Activated naive CD8-positive, alpha-beta T cell treated with anti-CD3 and anti-CD28 coated beads, Interleukin-2, amount 50 U/mL, for 24 hours (primary cell): Measurements from ENCODE around the gene CACNA1D.

ENCODE experiments used
- ATAC-seq: fragments of 150-1000 bp; cut with Tn5 transposase; one replicate; pipeline ENCODE4 v1.10.0; 2021
- DNase-seq: peaks from one replicate; pipeline ENCODE4 v3.0.0; 2021
- H3K27ac Mint-ChIP-seq: one replicate; pipeline ENCODE4 v1.8.0; 2021; ENCODE audit warnings: mild to moderate bottlenecking, mixed read lengths
- H3K27me3 Mint-ChIP-seq: one replicate; pipeline ENCODE4 v1.8.0; 2021; ENCODE audit warnings: mixed read lengths
- H3K36me3 Mint-ChIP-seq: one replicate; pipeline ENCODE4 v1.8.0; 2021; ENCODE audit warnings: low read depth, mixed read lengths
- H3K4me1 Mint-ChIP-seq: one replicate; pipeline ENCODE4 v1.8.0; 2021; ENCODE audit warnings: mixed read lengths
- H3K4me3 Mint-ChIP-seq: one replicate; pipeline ENCODE4 v1.8.0; 2021; ENCODE audit warnings: mild to moderate bottlenecking, moderate library complexity, mixed read lengths
- H3K9me3 Mint-ChIP-seq: one replicate; pipeline ENCODE4 v1.8.0; 2021; ENCODE audit warnings: mixed read lengths

Gene CACNA1D

DNA sequence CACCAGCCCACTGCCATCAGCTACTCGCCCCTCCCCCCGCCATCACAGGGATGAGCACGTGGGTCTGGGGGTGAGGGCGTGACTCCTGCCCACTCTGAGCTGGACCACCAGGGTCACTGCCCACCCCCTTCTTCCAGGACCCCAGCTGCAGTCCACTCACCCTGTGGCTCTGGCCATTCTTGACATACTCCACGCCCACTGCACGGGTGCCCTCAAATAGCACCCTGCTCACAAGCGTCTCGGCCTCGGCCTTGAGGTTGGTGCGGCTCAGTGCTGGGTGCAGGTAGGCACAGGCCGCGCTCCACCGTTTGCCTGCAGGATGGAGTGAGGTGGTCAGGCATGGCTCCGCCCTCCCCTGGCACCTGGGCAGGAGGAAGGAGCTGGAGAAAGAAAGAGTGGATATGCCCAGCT is 327.9 kb downstream of the CACNA1D start:
- no peaks in the 10 kb centered on the region for H3K4me1 Mint-ChIP-seq

DNA sequence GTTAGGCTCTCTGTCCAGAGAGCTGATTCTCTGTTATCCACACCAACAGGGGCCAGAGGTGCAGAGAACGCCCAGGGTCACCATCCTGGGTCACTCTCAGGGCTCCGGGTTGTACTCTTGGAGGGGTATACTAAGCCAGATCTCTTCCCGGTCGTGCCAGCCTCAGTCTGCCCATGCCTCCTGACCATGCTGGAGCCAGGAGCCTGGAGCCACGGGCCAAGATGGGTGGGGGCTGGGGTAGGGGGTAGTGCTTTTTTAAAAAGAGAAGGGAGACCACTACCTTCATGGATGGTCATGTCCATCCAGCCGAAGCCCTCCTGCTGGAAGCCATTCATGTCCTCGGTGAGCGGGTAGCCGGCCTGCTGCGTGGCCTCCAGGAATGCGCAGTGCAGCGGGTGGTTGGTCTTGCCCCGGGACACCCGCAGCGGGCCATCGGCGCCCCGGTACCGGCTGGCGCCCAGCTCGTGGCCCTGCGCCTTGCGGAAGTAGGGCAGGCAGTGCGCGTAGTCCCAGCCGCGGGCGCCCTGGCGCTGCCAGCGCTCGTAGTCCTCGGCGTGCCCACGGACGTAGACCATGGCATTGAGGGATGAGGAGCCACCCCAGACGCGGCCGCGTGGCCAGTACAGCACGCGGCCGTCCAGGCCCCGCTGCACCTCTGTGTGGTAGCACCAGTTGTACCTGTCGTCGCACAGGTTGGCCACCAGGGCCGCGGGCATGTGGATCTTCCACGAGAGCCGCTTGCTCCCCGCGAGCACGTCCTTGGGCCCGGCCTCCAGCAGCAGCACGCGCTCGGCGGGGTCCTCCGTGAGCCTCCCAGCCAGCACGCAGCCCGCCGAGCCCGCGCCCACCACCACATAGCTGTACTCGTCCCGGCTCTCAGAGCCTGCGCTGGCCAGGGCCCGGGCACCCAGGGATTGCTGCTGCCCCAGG is 328.9 kb downstream of the CACNA1D start:
- ATAC-seq (no peak), DNase-seq (no peak)
- H3K27me3 Mint-ChIP-seq, result peaks cover 2% of the 10 kb centered on the region
- H3K4me3 Mint-ChIP-seq, result no peak overlapping the region
- H3K4me1 Mint-ChIP-seq, result no peaks in the 10 kb centered on the region
- H3K9me3 Mint-ChIP-seq, result no peaks in the 10 kb centered on the region
- H3K27ac Mint-ChIP-seq, result no peak overlapping the region
- H3K36me3 Mint-ChIP-seq, result no peaks in the 10 kb centered on the region

More for the DNA sequence above, 327.9 kb downstream of the CACNA1D start:
- Mint-ChIP-seq H3K4me3 (no peak overlapping the region), H3K27ac (no peak overlapping the region), H3K9me3 (no peaks in the 10 kb centered on the region), H3K36me3 (no peaks in the 10 kb centered on the region), H3K27me3 (peaks cover 2% of the 10 kb centered on the region)
- ATAC-seq, result no peak
- DNase-seq, result no peak

DNA sequence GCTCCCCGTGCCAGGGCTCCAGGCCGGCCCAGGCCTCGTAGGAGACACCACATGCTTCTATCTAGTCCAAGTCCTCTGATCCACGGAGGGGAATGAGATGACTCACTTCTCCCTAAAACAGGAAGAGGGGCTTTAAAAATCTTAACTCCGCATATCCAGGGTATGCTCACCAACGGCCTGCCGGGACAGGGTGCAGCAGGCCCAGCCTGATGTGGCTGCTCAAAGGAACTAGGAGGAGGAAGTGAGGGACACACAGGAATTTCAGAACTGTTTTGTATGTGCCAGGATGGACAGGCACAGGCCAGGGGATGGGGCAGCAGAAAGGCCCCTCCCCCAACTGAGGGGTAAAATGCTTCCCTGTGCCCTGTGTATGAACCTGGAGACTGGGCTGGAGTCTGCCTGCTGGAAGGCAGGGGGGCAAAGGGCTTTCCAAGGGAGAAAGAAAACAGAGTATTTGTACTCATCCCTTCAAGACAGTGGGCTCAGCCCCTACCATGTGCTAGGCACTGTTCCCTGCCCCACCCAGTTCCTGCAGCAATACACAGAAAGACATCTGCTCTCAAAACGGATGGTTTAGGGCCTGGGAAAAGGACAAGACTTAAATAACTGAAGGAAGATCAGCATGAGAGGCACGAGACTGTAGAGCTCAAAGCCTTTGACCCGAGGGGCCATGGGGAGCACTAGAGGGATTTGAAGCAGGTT is 329.7 kb downstream of the CACNA1D start:
- Mint-ChIP-seq H3K36me3 (no peaks in the 10 kb centered on the region), H3K4me1 (no peaks in the 10 kb centered on the region), H3K9me3 (no peaks in the 10 kb centered on the region), H3K27me3 (peaks cover 2% of the 10 kb centered on the region), H3K27ac (no peak overlapping the region), H3K4me3 (no peak overlapping the region)
- DNase-seq (no peak), ATAC-seq (no peak)

DNA sequence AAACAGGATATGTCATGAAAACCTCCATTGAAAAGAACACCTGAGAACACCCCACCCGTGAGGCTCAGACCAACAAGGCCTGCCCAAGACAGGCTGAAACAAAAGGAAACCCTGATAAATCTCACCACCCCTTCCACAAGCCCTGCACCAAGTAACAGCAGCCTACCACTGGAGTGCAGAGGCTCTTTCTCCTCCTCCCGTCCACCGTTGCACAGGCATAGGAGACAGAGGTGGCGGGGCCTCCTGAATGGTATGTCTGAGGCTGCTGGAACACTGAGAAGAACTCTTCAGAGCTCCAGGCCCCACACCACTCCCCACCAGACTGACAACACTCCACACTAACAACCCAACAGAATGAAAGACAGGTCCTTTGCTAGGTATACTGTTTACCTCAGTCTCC is 330.4 kb downstream of the CACNA1D start:
- H3K36me3 Mint-ChIP-seq, result no peaks in the 10 kb centered on the region
- no peak for DNase-seq
- no peaks in the 10 kb centered on the region for H3K9me3 Mint-ChIP-seq
- H3K27me3 Mint-ChIP-seq, result peaks cover 2% of the 10 kb centered on the region
- H3K4me3 Mint-ChIP-seq, result no peak overlapping the region
- H3K27ac Mint-ChIP-seq, result no peak overlapping the region
- no peak for ATAC-seq
- no peaks in the 10 kb centered on the region for H3K4me1 Mint-ChIP-seq

DNA sequence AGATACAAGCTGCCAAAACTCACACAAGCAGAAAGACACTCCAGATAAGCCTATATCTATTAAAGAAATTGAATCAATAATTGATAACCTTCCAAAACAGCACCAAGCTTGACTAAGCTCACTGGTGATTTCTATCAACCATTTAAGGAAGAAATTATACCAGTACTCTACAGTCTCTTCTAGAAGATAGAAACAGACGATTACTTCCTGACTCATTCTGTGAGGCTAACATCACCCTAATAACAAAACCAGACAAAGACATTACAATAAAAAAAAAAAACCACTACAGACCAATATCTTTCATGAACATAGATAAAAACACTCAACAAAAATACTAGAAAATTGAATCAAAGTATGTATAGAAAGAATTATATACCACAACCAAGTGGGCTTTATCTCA is 331.6 kb downstream of the CACNA1D start:
- no peak overlapping the region for H3K27ac Mint-ChIP-seq
- no peaks in the 10 kb centered on the region for H3K36me3 Mint-ChIP-seq
- no peaks in the 10 kb centered on the region for H3K4me1 Mint-ChIP-seq
- no peaks in the 10 kb centered on the region for H3K9me3 Mint-ChIP-seq
- H3K4me3 Mint-ChIP-seq, result no peak overlapping the region
- no peak for ATAC-seq
- no peak for DNase-seq
- peaks cover 2% of the 10 kb centered on the region for H3K27me3 Mint-ChIP-seq

DNA sequence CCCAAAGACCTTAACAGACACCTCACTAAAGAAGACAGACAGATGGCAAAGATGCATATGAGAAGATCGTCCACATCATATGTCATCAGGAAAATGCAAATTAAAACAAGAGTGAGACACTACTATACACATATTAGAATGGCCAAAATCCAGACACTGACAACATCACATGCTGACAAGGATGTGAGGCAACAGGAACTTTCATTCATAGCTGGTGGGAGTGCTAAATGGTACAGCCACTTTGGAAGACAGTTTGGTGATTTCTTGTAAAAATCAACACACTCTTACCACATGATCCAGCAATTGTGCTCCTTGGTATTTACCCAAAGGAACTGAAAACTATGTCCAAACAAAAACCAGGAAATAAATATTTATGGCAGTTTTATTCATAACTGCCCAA is 334.2 kb downstream of the CACNA1D start:
- Mint-ChIP-seq H3K27me3 (peaks cover 2% of the 10 kb centered on the region), H3K36me3 (no peaks in the 10 kb centered on the region), H3K9me3 (no peaks in the 10 kb centered on the region), H3K27ac (no peak overlapping the region), H3K4me3 (no peak overlapping the region), H3K4me1 (no peaks in the 10 kb centered on the region)
- no peak for ATAC-seq
- DNase-seq, result no peak

DNA sequence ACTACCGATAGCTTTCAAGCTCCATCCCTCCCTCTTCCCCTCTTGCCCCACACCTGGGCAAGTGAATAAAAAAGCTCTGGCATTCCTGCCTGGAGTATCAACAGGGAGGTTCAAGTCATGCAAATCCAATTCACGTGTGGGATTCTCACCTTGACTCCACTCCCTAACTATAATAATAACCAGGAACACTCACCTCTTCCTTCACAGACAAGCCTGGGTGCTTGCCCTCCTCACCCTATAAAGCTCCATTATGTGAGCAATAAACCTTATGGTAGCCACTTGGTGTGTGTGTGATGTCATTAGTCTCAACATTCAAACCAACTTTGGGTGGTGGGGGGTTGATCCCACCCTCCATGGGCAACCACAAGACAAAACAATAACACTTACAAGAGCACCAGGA is 335.2 kb downstream of the CACNA1D start:
- H3K27me3 Mint-ChIP-seq, result peaks cover 2% of the 10 kb centered on the region
- H3K36me3 Mint-ChIP-seq, result no peaks in the 10 kb centered on the region
- H3K9me3 Mint-ChIP-seq, result no peaks in the 10 kb centered on the region
- ATAC-seq (no peak), DNase-seq (no peak)
- H3K4me1 Mint-ChIP-seq, result no peaks in the 10 kb centered on the region
- H3K27ac Mint-ChIP-seq, result no peak overlapping the region
- no peak overlapping the region for H3K4me3 Mint-ChIP-seq

DNA sequence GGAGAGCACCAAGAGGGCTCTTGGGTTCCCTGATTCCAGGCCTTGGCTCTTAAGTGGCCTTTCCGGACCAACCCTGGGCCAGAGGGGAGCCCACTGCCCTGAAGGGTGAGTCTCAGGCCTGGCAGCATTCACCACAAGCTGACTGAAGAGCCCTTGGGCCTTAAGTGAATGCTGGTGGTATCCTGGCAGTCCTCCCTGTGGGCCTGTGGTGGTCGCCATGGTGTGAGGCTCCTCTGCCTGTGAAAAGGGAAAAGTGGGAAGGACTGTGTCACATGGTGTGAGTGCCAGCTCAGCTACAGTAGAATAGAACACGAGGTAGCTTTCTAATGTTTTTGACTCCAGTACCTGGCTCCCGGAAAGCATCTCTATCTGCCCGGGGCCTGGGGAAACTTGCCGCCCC is 336.5 kb downstream of the CACNA1D start:
- Mint-ChIP-seq H3K4me3 (no peak overlapping the region), H3K4me1 (no peaks in the 10 kb centered on the region), H3K27ac (no peak overlapping the region), H3K27me3 (no peaks in the 10 kb centered on the region), H3K9me3 (no peaks in the 10 kb centered on the region), H3K36me3 (no peaks in the 10 kb centered on the region)
- ATAC-seq (no peak), DNase-seq (no peak)

DNA sequence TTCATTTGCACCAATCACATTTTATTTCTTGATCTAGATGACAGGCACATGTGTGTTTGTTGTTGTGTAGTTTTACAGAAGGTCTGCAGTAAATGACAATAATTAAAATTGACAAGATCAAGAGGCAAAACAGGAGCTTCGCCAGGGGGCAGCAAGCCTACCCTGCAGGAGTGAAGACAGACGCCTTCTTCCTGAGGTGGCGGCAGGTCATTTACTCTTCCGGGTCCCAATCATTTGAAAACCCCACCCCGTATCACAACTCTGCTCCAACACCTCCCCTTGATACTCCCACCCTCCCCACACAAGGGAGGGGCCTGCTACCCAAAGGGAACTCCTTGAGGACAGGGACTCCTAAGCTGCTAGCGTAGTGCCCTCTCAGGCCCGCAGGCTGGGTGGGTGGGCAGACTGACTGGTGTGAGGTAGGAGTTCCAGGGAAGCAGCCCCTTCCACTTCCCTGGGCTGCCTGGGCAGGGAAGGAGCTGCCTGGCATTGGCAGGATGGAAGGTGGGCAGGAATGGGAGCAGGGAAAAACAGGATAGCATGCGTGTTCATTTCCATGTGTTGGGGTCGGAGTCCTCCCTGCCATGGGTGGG is 338.7 kb downstream of the CACNA1D start:
- no peaks in the 10 kb centered on the region for H3K36me3 Mint-ChIP-seq
- ATAC-seq, result no peak
- H3K27ac Mint-ChIP-seq, result no peak overlapping the region
- no peaks in the 10 kb centered on the region for H3K9me3 Mint-ChIP-seq
- no peak for DNase-seq
- no peaks in the 10 kb centered on the region for H3K27me3 Mint-ChIP-seq
- no peak overlapping the region for H3K4me3 Mint-ChIP-seq
- H3K4me1 Mint-ChIP-seq, result no peaks in the 10 kb centered on the region

DNA sequence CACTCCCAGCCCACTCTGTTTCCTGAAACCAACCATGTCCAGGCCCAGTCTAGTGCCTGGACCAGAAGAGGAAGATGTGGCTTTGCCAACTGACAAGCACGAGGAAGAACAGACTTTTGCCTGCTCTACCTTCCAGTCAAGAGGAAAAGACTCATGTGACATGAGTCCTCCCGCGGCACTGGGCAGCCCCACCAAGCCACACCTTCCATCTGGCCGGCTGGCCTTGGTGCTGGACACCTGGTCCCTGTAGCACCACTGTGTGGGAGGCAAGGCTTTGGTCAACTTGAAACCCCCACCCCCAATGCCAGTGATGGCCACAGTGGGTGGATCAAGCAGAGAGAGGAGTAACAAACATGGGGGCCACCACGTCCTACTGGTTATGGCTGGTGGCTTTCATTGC is 339.3 kb downstream of the CACNA1D start:
- no peaks in the 10 kb centered on the region for H3K36me3 Mint-ChIP-seq
- H3K27ac Mint-ChIP-seq, result no peak overlapping the region
- no peaks in the 10 kb centered on the region for H3K4me1 Mint-ChIP-seq
- no peaks in the 10 kb centered on the region for H3K27me3 Mint-ChIP-seq
- DNase-seq (no peak), ATAC-seq (no peak)
- no peak overlapping the region for H3K4me3 Mint-ChIP-seq
- H3K9me3 Mint-ChIP-seq, result no peaks in the 10 kb centered on the region

DNA sequence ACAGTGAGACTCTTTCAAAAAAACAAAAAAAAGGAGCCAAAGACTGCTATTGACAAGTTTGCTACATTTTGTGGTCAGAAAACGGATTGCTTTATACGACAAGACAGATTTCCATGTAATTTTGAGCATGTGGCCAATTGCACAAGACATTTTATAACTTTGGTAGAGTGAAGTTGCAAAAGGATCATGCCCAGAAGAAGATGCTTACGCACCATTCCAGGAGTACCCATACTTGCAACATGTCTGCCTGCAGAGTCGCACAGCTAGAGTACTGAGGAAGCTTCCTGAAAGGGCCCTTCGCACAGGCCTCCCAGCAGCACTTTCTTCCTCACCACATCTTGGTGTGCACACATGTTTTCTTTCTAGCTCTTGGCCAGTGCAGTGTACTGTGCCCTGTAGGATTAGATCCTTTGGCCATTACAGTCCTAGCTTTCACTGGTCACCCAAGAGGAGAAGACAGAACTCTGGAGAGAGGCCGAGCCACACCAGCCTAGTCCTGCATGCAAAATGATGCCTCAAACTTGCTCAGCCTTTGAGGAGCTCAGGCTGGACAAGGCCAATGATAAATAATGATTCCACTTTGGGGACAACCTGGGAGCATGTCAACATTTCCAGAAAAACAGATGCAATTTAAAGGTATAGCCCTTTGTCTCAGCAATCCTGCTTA is 340.2 kb downstream of the CACNA1D start:
- Mint-ChIP-seq H3K9me3 (no peaks in the 10 kb centered on the region), H3K36me3 (no peaks in the 10 kb centered on the region), H3K27ac (no peak overlapping the region), H3K4me3 (no peak overlapping the region), H3K4me1 (no peaks in the 10 kb centered on the region), H3K27me3 (no peaks in the 10 kb centered on the region)
- DNase-seq (no peak), ATAC-seq (no peak)

DNA sequence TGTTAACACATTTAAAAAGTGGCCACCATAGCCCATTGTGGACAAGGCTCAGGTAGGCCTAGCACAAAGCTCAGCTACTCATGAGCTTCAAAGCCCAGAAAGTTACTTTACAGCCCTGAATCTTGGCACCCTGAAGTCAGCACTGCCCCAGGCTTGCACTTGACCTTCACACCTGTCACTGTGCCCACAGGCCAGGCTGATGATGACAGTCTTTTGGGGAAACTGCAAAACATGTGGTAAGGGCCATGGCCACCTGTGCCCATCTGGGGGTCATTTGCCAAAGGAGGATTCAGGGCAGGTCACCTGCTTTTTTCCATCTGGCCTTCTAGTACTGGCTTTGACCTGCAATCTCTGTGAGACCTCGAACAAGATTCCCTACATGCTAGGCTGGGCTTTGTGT is 340.8 kb downstream of the CACNA1D start:
- Mint-ChIP-seq H3K27ac (no peak overlapping the region), H3K4me1 (no peaks in the 10 kb centered on the region), H3K9me3 (no peaks in the 10 kb centered on the region), H3K36me3 (no peaks in the 10 kb centered on the region), H3K27me3 (peaks cover 2% of the 10 kb centered on the region), H3K4me3 (no peak overlapping the region)
- ATAC-seq (no peak), DNase-seq (no peak)

DNA sequence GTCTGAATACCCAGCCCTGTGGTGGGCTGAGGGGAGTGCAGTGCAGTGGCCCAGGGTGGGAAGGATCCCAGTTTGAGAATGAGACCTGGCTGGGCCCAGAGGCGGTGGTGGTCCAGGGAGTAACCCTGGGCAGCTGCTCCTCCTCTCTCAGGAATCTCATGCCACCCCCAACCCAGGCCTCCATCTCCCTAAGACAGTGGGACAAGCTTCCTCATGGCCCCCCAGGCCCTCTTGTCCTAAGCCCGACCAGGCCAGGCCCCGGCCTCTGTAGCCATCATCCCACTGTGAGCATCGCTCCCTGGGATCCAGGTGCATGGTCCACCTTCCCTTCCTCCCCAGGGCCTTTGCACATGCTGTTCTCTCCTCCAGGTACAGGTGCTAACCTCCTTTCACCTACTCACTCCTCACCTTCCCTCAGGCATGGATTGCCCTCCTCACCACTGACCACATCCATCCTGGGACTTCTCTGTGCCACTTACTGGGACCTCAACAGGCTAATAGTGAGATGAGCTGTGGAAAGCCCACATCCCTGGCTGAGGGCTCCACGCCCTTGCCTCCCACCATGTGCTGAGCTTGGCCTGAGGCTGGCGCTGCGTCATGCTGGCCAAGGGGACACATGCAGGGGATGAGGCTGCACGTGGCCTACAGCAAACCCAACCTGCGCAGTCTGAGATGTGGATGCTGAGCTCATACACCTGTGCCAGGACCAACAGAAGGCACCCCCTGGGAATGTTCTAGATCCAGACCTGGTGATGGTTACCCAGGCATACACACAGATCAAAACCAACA is 341.9 kb downstream of the CACNA1D start:
- Mint-ChIP-seq H3K9me3 (no peaks in the 10 kb centered on the region), H3K36me3 (no peaks in the 10 kb centered on the region), H3K4me1 (no peaks in the 10 kb centered on the region), H3K27ac (no peak overlapping the region), H3K4me3 (no peak overlapping the region), H3K27me3 (peaks cover 2% of the 10 kb centered on the region)
- DNase-seq, result no peak
- no peak for ATAC-seq

DNA sequence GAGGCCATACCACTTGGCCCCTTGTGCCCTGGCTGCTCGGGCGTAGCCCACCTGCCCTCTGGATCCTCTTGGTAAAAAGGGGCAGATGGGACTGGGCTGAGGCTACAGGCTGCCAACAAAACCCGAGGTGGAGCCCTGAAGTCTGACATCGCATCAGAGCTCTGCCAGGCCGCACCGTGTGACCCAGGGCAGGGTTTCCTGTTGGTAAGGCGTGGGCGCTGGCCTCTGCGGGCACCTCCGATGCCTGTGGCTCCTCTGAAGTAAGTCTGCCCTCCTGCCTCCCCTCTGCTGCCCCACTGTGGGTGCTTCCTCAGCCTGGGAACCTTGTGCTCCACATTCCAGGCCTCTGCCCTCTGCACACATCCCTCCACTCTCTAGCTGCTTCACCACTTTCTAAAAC is 342.9 kb downstream of the CACNA1D start:
- DNase-seq (no peak), ATAC-seq (peak; percentile 29)
- Mint-ChIP-seq H3K9me3 (no peaks in the 10 kb centered on the region), H3K27me3 (peaks cover 2% of the 10 kb centered on the region), H3K4me1 (no peaks in the 10 kb centered on the region), H3K27ac (no peak overlapping the region), H3K4me3 (no peak overlapping the region), H3K36me3 (no peaks in the 10 kb centered on the region)
